Hematopoietic multipotent progenitor cell (in vitro differentiated cells): ENCODE measurements around the gene KCNH2. TPM values are rescaled to one million over a fixed set of nuclear protein-coding genes. Genes with fewer than 3 reads are reported as not detected.
"Not testable (repeated sequence)": the region's sequence is repeated elsewhere in the genome, so short reads cannot be mapped to it uniquely, and the experiment has no call there.

Experiments used
- DNase-seq, 3 donors: peaks; one replicate each; pipeline ENCODE4 v3.0.0-alpha.2; 2011 to 2015; ENCODE audit warnings: low read depth in 2 of 3, low spot score in 2 of 3
- total RNA-seq: library from RNA; depleted of rRNA; stranded (reverse); fragments of >200 nt; gene quantifications from one replicate; pipeline ENCODE4 v1.2.3, GENCODE V29; 2012

The KCNH2 gene
- total RNA-seq, 1 donor, result 53.9 TPM

DNA sequence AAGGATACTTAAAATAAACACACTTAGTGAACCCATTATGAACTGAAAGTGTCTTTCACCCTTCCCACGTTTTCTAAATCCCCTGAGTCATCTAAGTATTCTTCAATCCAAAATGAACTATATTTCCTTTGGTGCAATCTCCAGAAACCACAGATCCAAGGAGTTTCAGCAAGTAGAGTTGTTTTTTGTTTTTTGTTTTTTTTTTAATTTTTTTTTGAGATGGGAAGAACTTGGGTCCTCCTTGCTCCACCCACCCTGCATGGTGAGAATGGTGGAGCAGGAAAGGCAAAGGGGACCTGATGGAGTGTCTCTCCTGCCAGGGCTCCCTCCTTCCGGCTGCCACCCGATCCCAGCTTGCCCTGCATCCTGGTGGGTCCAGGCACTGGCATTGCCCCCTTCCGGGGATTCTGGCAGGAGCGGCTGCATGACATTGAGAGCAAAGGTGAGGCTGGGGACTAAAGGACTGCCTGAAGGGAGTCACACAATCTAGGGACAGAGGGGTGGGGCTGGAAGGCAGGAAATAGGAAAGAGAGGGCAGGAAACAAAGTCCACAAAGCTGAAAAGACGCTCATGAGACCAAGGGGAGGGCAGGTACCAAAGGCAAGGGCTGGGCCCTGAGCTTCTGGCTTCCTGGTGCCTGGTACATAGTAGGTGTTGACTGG, 34.0 kb upstream of the KCNH2 start:
- DNase-seq, result no peak

- not testable (repeated sequence) for DNase-seq
Measured at GRCh38 chr7:151011616-151012015, 33.5 kb upstream of the KCNH2 start.

- no peak for DNase-seq
Measured at GRCh38 chr7:151011097-151011409, 32.9 kb upstream of the KCNH2 start.

DNA sequence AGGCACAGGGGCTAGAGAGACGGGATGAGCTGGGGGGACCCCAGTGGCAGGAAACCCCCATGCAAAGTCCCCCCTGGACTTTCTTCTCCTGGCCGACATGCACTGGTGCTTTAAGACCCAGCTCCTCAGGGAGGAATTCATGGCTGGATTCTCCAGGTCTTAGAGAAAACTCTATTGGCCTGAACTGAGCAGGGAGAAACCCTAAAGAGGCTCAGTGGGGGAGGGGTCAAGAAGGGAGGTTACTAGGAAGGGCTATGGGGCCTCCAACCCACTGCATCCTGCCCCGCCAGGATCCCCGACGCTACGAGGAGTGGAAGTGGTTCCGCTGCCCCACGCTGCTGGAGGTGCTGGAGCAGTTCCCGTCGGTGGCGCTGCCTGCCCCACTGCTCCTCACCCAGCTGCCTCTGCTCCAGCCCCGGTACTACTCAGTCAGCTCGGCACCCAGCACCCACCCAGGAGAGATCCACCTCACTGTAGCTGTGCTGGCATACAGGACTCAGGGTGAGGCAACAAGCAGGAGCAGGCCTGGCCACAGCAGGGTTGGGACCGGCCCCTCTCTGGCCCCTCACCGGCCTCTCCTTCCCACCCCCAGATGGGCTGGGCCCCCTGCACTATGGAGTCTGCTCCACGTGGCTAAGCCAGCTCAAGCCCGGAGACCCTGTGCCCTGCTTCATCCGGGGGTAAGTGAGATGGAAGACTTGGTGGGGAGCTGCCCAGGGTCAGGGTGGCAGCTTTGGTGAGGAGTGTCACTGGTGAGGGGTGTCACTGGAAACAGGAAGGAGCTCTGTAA, 32.4 kb upstream of the KCNH2 start:
- DNase-seq, result peak in 1 of 3 donors; percentile 23

GRCh38 chr7:151010037-151010306, 31.9 kb upstream of the KCNH2 start:
- DNase-seq, result no peak

GRCh38 chr7:151009327-151010036, 31.4 kb upstream of the KCNH2 start:
- no peak for DNase-seq

DNA sequence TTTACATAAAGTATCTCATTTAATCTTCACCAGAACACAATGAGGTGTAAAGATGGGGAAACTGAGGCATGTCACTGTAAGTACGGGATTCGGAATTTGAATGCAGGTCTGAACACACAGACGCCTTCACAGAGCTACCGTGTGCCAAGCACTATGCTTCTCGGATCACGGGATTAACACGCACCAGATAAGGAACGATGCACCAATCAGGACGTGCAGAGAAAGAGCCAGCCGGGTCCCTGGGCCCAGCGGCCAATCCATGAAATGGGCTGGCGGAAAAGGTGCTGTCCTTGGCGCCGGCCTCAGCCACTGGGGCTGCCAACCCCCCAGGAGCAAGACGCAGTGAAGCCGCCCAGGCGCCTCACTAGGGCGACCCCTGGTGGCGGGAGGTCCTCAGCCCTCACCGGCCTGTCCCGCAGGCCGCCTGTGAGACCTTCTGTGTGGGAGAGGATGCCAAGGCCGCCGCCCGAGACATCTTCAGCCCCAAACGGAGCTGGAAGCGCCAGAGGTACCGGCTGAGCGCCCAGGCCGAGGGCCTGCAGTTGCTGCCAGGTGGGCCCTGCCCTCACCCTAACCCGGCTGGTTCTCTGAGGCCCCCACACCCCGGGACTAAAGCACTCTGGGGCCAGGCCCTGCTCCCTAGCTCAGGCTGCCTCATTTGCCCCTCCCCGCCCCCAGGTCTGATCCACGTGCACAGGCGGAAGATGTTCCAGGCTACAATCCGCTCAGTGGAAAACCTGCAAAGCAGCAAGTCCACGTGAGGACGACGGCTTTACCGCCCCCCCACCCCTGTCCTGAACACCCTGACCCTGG, 30.6 kb upstream of the KCNH2 start:
- peak in 1 of 3 donors; percentile 62 for DNase-seq

DNA sequence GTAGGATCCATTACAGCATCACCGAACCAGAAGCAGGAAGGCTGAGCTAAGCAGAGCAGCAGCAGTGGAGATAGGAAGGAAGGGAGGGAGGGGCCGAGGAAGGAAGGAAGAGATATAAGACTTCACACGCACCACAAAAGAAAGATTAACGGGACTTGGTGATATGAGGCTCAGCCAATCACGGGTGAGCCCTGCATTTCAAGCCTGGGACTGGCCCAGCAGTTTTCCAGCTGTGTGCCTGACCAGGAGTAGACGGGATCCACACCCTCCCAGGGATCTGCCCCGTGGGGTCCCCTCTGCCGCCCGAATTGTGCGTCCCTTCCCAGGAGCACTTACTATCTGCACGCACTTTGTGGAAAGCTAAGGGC, 30.0 kb upstream of the KCNH2 start:
- DNase-seq, result no peak

DNA sequence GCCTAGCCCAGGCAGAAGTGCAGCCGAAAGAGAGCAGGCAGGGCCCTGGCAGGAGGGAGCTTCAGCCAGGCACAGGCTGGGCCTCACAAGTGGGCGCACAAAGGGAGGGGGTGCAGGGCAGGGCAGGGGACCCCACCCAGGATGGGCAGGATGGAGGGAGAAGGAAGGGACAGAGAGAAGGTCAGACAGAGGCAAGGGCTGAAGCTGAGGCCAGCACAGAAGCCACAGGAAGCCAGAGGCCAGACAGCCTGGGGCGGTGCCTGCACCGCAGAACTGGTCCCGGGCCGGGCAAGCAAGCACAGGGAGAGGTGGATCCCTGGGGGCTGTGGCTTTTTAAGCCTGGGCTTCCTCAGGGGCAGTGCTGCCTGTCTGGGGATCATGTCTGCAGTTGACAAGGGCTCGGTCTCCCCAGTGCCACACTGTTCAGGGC, 29.4 kb upstream of the KCNH2 start:
- DNase-seq, result no peak

GRCh38 chr7:151006590-151007300, 28.6 kb upstream of the KCNH2 start:
- DNase-seq, result no peak

- no peak for DNase-seq
Measured at GRCh38 chr7:151005566-151005965, 27.4 kb upstream of the KCNH2 start.

DNA sequence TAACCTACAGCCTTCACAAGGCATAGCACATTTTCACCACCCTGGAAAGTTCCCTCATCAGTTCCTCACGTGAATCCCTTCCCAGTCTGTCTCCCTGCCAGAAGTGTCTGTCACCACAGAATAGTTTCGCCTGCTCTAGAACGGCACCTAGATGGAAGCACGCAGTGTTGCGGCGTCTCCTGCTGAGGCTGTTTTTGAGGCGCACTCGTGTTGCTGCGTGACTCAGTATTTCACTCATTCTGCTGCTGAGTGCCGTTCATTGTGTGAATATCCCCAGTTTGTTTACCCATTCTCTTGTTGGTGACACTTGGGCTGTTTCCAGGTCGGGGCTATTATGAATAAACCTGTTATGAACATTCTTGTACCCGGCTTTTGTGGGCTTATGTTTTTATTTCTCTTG, 25.5 kb upstream of the KCNH2 start:
- no peak for DNase-seq

DNA sequence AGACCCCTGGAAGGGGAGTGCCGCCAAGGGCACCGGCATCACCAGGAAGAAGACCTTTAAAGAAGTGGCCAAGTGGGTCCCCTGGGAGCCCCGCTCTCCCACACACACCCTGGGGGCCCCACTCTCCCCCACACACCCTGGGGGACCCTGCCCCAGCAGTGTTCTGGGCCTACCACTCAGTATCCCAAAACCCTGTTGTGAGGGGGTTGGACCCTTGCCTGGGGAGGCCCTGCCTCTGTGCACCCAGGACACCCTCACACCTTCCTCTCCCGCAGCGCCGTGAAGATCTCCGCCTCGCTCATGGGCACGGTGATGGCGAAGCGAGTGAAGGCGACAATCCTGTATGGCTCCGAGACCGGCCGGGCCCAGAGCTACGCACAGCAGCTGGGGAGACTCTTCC, 23.4 kb upstream of the KCNH2 start:
- DNase-seq, result no peak

- DNase-seq, result peak in 1 of 3 donors; percentile 57
Measured at GRCh38 chr7:151000897-151001495, 22.9 kb upstream of the KCNH2 start.

- DNase-seq, result no peak
Measured at GRCh38 chr7:150999497-151000230, 21.5 kb upstream of the KCNH2 start.

DNA sequence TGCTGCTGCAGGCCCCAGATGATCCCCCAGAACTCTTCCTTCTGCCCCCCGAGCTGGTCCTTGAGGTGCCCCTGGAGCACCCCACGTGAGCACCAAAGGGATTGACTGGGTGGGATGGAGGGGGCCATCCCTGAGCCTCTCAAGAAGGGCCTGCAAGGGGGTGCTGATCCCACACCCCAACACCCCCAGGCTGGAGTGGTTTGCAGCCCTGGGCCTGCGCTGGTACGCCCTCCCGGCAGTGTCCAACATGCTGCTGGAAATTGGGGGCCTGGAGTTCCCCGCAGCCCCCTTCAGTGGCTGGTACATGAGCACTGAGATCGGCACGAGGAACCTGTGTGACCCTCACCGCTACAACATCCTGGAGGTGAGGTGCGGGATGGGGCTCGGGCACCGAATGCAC, 20.9 kb upstream of the KCNH2 start:
- no peak for DNase-seq

DNA sequence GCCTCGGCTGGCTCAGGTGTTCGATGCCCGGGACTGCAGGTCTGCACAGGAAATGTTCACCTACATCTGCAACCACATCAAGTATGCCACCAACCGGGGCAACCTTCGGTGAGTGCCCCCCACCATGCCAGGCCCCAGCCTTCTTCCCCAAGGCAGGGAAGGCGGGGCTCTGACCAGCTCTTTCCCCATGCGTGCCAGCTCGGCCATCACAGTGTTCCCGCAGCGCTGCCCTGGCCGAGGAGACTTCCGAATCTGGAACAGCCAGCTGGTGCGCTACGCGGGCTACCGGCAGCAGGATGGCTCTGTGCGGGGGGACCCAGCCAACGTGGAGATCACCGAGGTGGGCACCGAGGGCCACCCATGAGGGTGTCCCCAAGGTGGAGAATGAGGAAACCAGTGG, 20.2 kb upstream of the KCNH2 start:
- no peak for DNase-seq

GRCh38 chr7:150997817-150998216, 19.7 kb upstream of the KCNH2 start:
- DNase-seq, result no peak

GRCh38 chr7:150997075-150997511, 19.0 kb upstream of the KCNH2 start:
- peak in 1 of 3 donors; percentile 36 for DNase-seq
